Right renal cortex interstitium (tissue), 3 donors: ENCODE results near the gene ASB4. TPM values are rescaled to one million over a fixed set of nuclear protein-coding genes. Genes with fewer than 3 reads are reported as not detected.

Experiments
- DNase-seq, 3 donors: peaks; one replicate each; pipeline ENCODE4 v3.0.0-alpha.2; 2013; ENCODE audit warnings: low read depth in 3 of 3, low spot score in 2 of 3
- polyA plus RNA-seq, 3 donors: library from polyadenylated mRNA; unstranded; fragments of 120-200 nt; gene quantifications; one replicate each; pipeline ENCODE4 v1.2.1, GENCODE V29; 2013; ENCODE audit not compliant: insufficient read length in 3 of 3

The ASB4 gene
- polyA plus RNA-seq, 3 donors, result 0.06 to 0.24 (median 0.15) TPM

- no peak for DNase-seq
Observed at GRCh38 chr7:95589766-95590165, 104.0 kb downstream of the ASB4 start.

Other genes with a start within 250 kb of the ASB4 start
- 1 to 10 TPM in 1 of 3 donors, under 1 TPM in 2; 0.55 to 1.2 (median 0.92) TPM for gene PON1, start 161.4 kb upstream of the ASB4 start, polyA plus RNA-seq
- 1 to 10 TPM; 1.5 to 1.8 (median 1.8) TPM for gene PON3, start 89.6 kb upstream of the ASB4 start, polyA plus RNA-seq
- 100 to 1,000 TPM; 154 to 181 (median 172) TPM for gene PON2, start 50.9 kb upstream of the ASB4 start, polyA plus RNA-seq
- gene PDK4, start 110.6 kb downstream of the ASB4 start, polyA plus RNA-seq, result 10 to 100 TPM; 15.8 to 21.0 (median 17.0) TPM